GM12891 (cell line): ENCODE data around the gene CD248.
"Not testable (repeated sequence)": the region's sequence is repeated elsewhere in the genome, so short reads cannot be mapped to it uniquely, and the experiment has no call there.

Experiments used
- DNase-seq: peaks from one replicate; pipeline ENCODE4 v3.0.0; 2011; ENCODE audit warnings: low spot score; ENCODE audit not compliant: insufficient read length
- FAIRE-seq: peaks from 2 replicates; lab custom pipeline; 2011; peaks lifted over from hg19 to GRCh38; lab: Jason Lieb, UNC
- PAX5 ChIP-seq: IDR thresholded peaks from 2 replicates; pipeline ENCODE4 v1.6.1; 2011; ENCODE audit warnings: low read length, moderate library complexity, mild to moderate bottlenecking; ENCODE audit not compliant: insufficient read depth, severe bottlenecking
- POLR2A ChIP-seq: IDR thresholded peaks from 2 replicates; pipeline ENCODE4 v1.6.1; 2011; ENCODE audit warnings: low read depth, low read length, control low read depth
- POLR2AphosphoS5 ChIP-seq: IDR thresholded peaks from 2 replicates; pipeline ENCODE4 v1.6.1; 2011; ENCODE audit warnings: low read depth, low read length, control low read depth
- POU2F2 ChIP-seq: IDR thresholded peaks from 2 replicates; pipeline ENCODE4 v1.6.1; 2011; ENCODE audit warnings: low read depth, mild to moderate bottlenecking, control low read depth, low read length, moderate library complexity
- SPI1 ChIP-seq: IDR thresholded peaks from 2 replicates; pipeline ENCODE4 v1.6.1; 2011; ENCODE audit warnings: low read depth, low read length, control low read depth
- TAF1 ChIP-seq: IDR thresholded peaks from 2 replicates; pipeline ENCODE4 v1.6.1; 2011; ENCODE audit warnings: low read depth, low read length, control low read depth

CD248 gene

GRCh38 chr11:66359662-66360087 is 42.8 kb upstream of the CD248 start:
- FAIRE-seq = no peak
- TF ChIP-seq POLR2AphosphoS5 (no peak), TAF1 (no peak), PAX5 (no peak), POU2F2 (no peak), SPI1 (no peak), POLR2A (no peak)
- no peak for DNase-seq

GRCh38 chr11:66350560-66351235 is 33.9 kb upstream of the CD248 start:
- not testable (repeated sequence) for DNase-seq, FAIRE-seq

- TF ChIP-seq POLR2A (no peak), POU2F2 (no peak), SPI1 (no peak), POLR2AphosphoS5 (no peak), TAF1 (no peak), PAX5 (no peak)
- DNase-seq (no peak), FAIRE-seq (no peak)
Observed at GRCh38 chr11:66349084-66349386, 32.2 kb upstream of the CD248 start.

- FAIRE-seq (peak; percentile 88), DNase-seq (peak; percentile 71)
Observed at GRCh38 chr11:66347425-66348276, 30.8 kb upstream of the CD248 start, which contains the start of gene B4GAT1. TSS of gene B4GAT1 (minus strand) at chr11:66347629. CDS start at chr11:66347545, 84 bp downstream.

GRCh38 chr11:66346476-66347424 is 29.9 kb upstream of the CD248 start:
- FAIRE-seq (peak; percentile 74), DNase-seq (no peak)
- TF ChIP-seq SPI1 (no peak), PAX5 (no peak), TAF1 (no peak), POLR2A (no peak), POLR2AphosphoS5 (no peak), POU2F2 (no peak)

More at GRCh38 chr11:66347425-66348276, 30.8 kb upstream of the CD248 start, which contains the start of gene B4GAT1:
- TF ChIP-seq PAX5 (no peak), SPI1 (no peak), POLR2A (peak; percentile 53; the same call in 1 of the 2 replicates), TAF1 (no peak), POLR2AphosphoS5 (peak; percentile 43; the same call in 1 of the 2 replicates), POU2F2 (peak; percentile 21; the same call in 1 of the 2 replicates)

GRCh38 chr11:66345316-66345649 is 28.4 kb upstream of the CD248 start:
- DNase-seq (no peak), FAIRE-seq (no peak)

GRCh38 chr11:66344550-66345315 is 27.9 kb upstream of the CD248 start, which contains the start of gene BRMS1:
TSS of gene BRMS1 (minus strand) at chr11:66345104. CDS start at chr11:66342234, 2,870 bp downstream.
- TF ChIP-seq TAF1 (peak; percentile 63), POLR2AphosphoS5 (peak; percentile 86), SPI1 (no peak), POLR2A (peak; percentile 93), PAX5 (no peak), POU2F2 (peak; percentile 70)
- FAIRE-seq (peak; percentile 92), DNase-seq (peak; percentile 96)

More at GRCh38 chr11:66345316-66345649, 28.4 kb upstream of the CD248 start:
- TF ChIP-seq PAX5 = no peak
- no peak for TF ChIP-seq POU2F2
- no peak for TF ChIP-seq TAF1
- TF ChIP-seq SPI1 = no peak
- TF ChIP-seq POLR2A = no peak
- TF ChIP-seq POLR2AphosphoS5 = no peak

- no peak for FAIRE-seq
- TF ChIP-seq SPI1 = no peak
- no peak for TF ChIP-seq TAF1
- TF ChIP-seq POLR2AphosphoS5 = no peak
- TF ChIP-seq POU2F2 = no peak
- TF ChIP-seq PAX5 = no peak
- TF ChIP-seq POLR2A = no peak
- DNase-seq = no peak
Observed at GRCh38 chr11:66343176-66343575, 26.3 kb upstream of the CD248 start.
